Mesodermal cell (in vitro differentiated cells): ENCODE data around the gene GMPS.
A peak's percentile ranks its signal among the peaks of the same experiment; 100 is the strongest.
"Not testable (repeated sequence)": the region's sequence is repeated elsewhere in the genome, so short reads cannot be mapped to it uniquely, and the experiment has no call there.

ENCODE experiments used
- H3K27ac ChIP-seq: 2 replicates; pipeline ENCODE4 v1.7.0; 2013; ENCODE audit warnings: mild to moderate bottlenecking, low read depth, low read length, moderate library complexity; ENCODE audit not compliant: severe bottlenecking
- H3K36me3 ChIP-seq: 2 replicates; pipeline ENCODE4 v1.7.1; 2013; ENCODE audit warnings: mild to moderate bottlenecking, low read length, moderate library complexity; ENCODE audit not compliant: control insufficient read depth, insufficient read depth
- H3K4me1 ChIP-seq: one replicate; pipeline ENCODE4 v1.7.1; 2013; ENCODE audit warnings: mild to moderate bottlenecking, low read length; ENCODE audit not compliant: insufficient read depth, control insufficient read depth, poor library complexity, severe bottlenecking
- H3K4me3 ChIP-seq: 2 replicates; pipeline ENCODE4 v1.7.0; 2013; ENCODE audit warnings: low read length, control low read depth, mild to moderate bottlenecking; ENCODE audit not compliant: insufficient read depth, poor library complexity, severe bottlenecking; ENCODE audit errors: extremely low read depth
- H3K9me3 ChIP-seq: 2 replicates; pipeline ENCODE4 v1.7.1; 2013; ENCODE audit warnings: mild to moderate bottlenecking, low read length, moderate library complexity; ENCODE audit not compliant: control insufficient read depth
- WGBS, 2 experiments: methylation state at CpG; one replicate each; pipeline ENCODE4 v1.1.5; 2013; ENCODE audit warnings: missing lambda C conversion rate in 2 of 2; ENCODE audit not compliant: insufficient coverage in 2 of 2; 5-methylcytosine and 5-hydroxymethylcytosine counted together

GMPS gene

GRCh38 chr3:155854141-155854940 is 16.1 kb upstream of the GMPS start, which contains the start of gene SLC33A1:
SLC33A1 (minus strand) TSS chr3:155854427; CDS start chr3:155853997, 430 bp downstream.
- peak within 1 kb of the TSS; percentile 92 for H3K4me3 ChIP-seq
- H3K4me1 ChIP-seq, result peaks cover 7% of the 10 kb centered on the region
- peaks cover 5% of the 10 kb centered on the region for H3K9me3 ChIP-seq
- H3K36me3 ChIP-seq, result peaks cover 3% of the 10 kb centered on the region
- H3K27ac ChIP-seq, result peak within 1 kb of the TSS; percentile 81
- WGBS, 2 experiments, result 4 to 6% methylated on average over 47 to 49 of the region's 50 CpGs

DNA sequence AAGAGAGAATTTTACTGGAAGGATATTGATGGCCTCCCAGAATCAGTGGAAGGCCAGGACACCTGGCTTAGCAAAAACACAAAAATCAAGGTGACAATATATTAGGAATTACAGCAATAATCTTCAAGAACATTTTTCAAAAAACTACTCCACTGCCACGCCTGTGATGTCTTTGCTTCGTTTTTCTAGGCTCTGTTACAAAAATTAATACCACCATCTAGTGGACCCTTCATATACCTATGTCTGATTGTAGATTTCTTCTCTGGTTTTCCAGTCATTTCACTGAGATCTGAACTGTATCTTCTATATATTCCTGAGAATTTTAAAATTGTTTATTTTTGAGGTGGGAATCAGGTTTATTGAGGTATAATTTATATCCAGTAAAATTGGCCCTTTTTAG is 10.6 kb upstream of the GMPS start:
- H3K27ac ChIP-seq, result no peak overlapping the region
- H3K4me3 ChIP-seq, result no peak overlapping the region
- H3K4me1 ChIP-seq, result no peaks in the 10 kb centered on the region
- H3K9me3 ChIP-seq, result peaks cover 4% of the 10 kb centered on the region
- H3K36me3 ChIP-seq, result no peaks in the 10 kb centered on the region
- WGBS, 2 experiments, result 56 to 71% methylated on average over 1 to 2 of the region's 2 CpGs

- 83 to 90% methylated on average over 4 to 5 of the region's 5 CpGs for WGBS, 2 experiments
- H3K36me3 ChIP-seq, H3K4me3 ChIP-seq, H3K4me1 ChIP-seq, H3K9me3 ChIP-seq, H3K27ac ChIP-seq: not testable (repeated sequence)
Measured at GRCh38 chr3:155860424-155860823, 10.0 kb upstream of the GMPS start.

DNA sequence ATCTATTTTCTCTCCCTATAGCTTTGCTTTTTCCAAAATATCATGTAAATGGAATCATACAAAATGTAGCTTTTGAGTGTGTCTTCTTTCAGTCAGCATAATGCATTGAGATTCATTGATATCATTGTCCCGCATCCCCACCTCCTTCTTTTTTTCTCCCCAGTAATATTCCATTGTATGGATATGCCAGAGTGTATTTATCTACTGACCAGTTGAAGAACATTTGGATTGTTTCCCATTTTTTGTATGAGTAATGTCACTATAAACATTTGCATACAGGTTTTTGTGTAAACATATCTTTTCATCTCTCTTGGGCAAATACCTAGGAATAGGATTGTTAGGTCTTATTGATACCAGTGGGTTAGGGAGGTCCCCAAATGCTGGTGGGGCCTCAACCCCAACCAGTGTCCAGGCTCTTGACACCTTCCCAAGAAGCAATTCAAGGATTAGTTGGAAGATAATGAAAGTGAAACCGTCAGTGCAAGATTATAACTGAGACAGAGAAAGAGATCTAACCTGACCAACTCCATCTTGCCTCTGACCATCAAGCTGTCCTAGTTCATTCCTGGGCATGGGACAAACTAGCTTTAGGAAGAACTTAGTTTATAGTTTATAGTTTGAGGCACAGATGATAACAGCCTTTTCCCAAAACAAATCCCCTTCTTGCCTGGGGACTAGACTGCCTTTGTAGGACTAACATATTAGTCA is 8.8 kb upstream of the GMPS start:
- no peaks in the 10 kb centered on the region for H3K4me1 ChIP-seq
- H3K9me3 ChIP-seq, result no peaks in the 10 kb centered on the region
- H3K36me3 ChIP-seq, result no peaks in the 10 kb centered on the region
- no peak overlapping the region for H3K4me3 ChIP-seq
- WGBS, 2 experiments, result 100% methylated on average over 1 of the region's 2 CpGs; no CpG with 5 or more reads in 1 of the 2 experiments
- H3K27ac ChIP-seq, result no peak overlapping the region

- 91% methylated on average over 8 to 11 of the region's 12 CpGs for WGBS, 2 experiments
- not testable (repeated sequence) for H3K27ac ChIP-seq
Measured at GRCh38 chr3:155862290-155862982, 8.0 kb upstream of the GMPS start.

DNA sequence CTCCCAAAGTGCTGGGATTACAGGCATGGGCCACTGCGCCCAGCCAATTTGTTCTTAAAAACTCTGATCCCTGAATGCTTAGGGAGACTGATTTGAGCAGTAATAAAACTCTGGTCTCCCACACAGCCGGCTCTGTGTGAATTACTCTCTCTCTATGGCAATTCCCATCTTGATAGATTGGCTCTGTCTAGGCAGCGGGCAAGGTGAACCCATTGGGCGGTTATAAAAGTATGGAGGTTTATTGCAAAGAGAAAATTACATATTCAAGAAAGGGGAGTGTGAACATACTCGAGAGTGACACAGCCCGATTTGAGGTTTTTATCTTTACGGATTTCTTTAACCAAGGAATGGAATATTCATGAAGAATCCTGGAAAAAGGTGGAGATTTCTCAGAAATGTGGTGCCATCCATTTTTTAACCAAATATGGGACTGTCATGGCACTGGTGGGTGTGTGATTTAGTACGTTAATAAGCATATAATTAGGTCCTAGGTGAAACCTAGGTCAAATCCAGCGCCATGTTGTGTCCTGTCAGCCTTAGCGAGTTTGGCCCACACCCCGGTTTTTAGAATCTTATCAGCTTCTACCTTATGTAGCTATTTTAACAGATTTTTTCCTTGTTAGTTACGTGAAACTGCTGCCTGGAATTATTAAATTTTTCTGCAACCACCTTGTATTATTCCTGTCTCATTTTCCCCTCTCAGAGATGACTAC is 7.2 kb upstream of the GMPS start:
- H3K4me3 ChIP-seq, result no peak overlapping the region
- H3K36me3 ChIP-seq, result no peaks in the 10 kb centered on the region
- 88 to 90% methylated on average over 5 to 8 of the region's 12 CpGs for WGBS, 2 experiments

More at GRCh38 chr3:155862290-155862982, 8.0 kb upstream of the GMPS start:
- H3K9me3 ChIP-seq, H3K4me3 ChIP-seq, H3K4me1 ChIP-seq, H3K36me3 ChIP-seq: not testable (repeated sequence)

GRCh38 chr3:155869691-155870090 is 759 bp upstream of the GMPS start:
- Histone ChIP-seq H3K4me3 (peak overlapping the region; percentile 95), H3K4me1 (no peaks in the 10 kb centered on the region), H3K27ac (peak overlapping the region; percentile 88), H3K36me3 (no peaks in the 10 kb centered on the region), H3K9me3 (no peaks in the 10 kb centered on the region)
- WGBS, 2 experiments, result no CpG with 5 or more reads among the region's 3 CpGs

More for the DNA sequence above, 7.2 kb upstream of the GMPS start:
- no peaks in the 10 kb centered on the region for H3K4me1 ChIP-seq
- no peaks in the 10 kb centered on the region for H3K9me3 ChIP-seq
- H3K27ac ChIP-seq, result no peak overlapping the region

DNA sequence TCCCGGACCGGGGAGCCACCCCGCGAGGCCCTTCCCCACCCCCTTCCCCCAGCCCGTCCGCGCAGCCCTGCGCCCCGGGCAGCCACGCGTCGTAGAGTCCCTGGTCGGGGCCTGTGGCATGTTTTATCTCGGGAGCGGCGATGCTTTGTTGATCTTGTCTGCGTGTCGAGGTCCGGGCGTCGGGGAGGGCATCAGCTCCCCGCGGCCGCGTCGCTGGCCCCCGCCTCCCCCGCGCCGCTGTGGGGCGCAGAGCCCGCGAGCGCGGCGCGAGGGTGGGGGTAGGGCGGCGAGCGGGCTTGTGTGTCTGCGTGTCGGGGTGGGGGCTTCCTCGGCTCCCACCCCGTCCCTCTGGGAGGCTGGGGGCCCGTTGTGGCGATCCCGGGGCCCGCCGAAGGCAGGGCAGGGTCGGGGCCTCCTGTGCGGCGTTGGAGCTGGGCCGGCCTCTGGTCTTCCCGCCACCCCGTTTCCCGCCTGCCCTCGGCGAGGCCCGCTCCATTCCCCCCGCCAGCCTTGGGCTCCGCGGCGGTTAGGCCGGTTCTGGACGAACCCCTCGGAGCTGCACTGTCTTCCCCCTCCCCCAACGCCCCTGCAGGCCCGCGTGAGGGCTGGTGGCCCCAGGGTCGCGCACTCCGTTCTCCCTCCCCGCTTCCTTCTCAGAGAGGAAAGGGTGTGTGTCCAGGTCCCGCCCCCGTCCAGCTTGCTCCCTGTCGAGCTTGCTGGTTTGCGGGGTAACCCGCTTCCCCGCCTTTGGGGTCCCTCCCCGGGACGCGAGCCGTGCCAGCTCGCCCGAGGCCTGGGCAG is 695 bp downstream of the GMPS start:
- Histone ChIP-seq H3K4me3 (peak overlapping the region; percentile 95), H3K27ac (peak overlapping the region; percentile 92), H3K9me3 (no peaks in the 10 kb centered on the region), H3K36me3 (no peaks in the 10 kb centered on the region), H3K4me1 (no peaks in the 10 kb centered on the region)
- WGBS, 2 experiments, result 0% methylated on average over 30 to 64 of the region's 85 CpGs

DNA sequence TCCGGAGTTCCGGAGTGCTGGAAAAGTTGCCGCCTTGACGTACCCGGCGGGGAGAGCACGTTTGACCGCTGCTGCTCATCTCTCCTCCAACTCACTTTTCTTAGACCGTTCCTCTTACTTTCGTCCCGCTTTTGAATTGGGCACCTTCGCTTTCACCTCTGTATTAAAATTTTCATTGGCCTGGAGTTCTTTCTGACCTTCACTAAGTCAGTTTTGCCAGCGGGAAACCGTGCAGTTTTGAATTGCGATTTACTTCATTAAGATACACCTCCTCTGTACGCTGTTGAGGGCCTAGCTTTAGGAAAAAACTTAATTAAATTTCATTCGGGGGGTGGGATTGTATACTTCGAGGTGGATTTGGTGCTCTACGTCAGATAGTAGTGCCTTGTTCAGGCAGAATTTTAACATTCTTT is 1.3 kb downstream of the GMPS start:
- H3K4me3 ChIP-seq, result peak overlapping the region; percentile 95
- no peaks in the 10 kb centered on the region for H3K4me1 ChIP-seq
- H3K27ac ChIP-seq, result peak overlapping the region; percentile 92
- H3K36me3 ChIP-seq, result no peaks in the 10 kb centered on the region
- H3K9me3 ChIP-seq, result no peaks in the 10 kb centered on the region
- 1% methylated on average over 15 to 17 of the region's 19 CpGs for WGBS, 2 experiments
